HG03354 (cell line): ENCODE results near the gene CALM3.
A peak's percentile ranks its signal among the peaks of the same experiment; 100 is the strongest.

ENCODE experiments used
- ATAC-seq: cut with Tn5 transposase; IDR thresholded peaks from one replicate; pipeline ENCODE4 v1.9.1; 2021; ENCODE audit warnings: mild to moderate bottlenecking; ENCODE audit not compliant: unreplicated experiment, poor library complexity, severe bottlenecking

CALM3 gene

DNA sequence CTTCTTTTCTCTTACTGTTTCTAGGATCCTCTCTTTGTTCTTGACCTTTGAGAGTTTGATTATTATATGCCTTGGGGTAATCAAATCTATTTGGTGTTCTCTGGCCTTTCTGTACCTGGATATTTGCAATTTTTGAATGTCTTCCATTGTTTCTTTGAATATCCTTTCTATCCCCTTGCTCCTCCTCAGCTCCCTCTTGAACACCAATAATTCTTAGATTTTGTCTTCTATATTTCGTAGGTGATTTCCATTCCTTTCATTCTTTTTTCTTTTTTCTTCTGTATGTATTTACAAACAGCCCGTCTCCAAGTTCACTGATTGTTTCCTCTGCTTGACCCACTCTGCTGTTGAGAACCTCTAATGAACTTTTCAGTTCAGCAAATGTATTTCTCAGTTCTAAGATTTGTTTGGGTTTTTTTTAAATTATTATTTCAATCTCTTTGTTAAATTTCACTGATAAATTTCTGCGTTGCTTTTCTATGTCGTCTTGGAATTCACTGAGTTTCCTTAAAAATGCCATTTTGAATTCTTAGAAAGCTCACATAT lies 2.7 kb upstream of the CALM3 start:
- ATAC-seq: no peak

DNA sequence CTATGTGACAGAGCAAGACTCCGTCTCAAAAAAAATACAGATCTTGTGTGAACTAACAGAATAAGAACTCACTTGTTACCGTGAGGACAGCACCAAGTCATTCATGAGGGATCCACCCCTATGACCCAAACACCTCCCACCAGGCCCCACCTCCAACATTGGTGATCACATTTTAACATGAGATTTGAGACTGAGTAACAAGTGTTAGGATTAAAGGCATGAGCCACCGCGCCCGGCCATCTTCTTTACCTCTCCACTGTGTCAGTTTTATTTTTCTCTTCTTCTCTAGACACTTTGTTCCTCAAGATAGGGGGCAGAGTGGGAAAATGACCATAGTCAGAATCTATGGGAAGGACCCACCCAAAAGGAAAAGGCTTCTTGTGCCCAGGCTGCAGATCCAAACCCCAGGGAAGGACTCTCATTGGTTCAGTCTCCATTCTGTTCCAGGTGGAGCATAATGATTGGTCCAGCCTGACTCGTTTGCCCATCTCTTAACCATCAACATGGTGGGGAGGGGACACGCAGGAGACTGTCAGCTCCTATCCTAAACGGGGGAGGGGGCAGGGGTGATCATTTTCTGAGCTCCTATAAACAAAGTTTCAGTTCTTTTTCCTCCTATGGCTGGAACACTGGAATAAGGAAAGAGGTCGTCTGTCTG lies 1.3 kb upstream of the CALM3 start:
- no peak for ATAC-seq

DNA sequence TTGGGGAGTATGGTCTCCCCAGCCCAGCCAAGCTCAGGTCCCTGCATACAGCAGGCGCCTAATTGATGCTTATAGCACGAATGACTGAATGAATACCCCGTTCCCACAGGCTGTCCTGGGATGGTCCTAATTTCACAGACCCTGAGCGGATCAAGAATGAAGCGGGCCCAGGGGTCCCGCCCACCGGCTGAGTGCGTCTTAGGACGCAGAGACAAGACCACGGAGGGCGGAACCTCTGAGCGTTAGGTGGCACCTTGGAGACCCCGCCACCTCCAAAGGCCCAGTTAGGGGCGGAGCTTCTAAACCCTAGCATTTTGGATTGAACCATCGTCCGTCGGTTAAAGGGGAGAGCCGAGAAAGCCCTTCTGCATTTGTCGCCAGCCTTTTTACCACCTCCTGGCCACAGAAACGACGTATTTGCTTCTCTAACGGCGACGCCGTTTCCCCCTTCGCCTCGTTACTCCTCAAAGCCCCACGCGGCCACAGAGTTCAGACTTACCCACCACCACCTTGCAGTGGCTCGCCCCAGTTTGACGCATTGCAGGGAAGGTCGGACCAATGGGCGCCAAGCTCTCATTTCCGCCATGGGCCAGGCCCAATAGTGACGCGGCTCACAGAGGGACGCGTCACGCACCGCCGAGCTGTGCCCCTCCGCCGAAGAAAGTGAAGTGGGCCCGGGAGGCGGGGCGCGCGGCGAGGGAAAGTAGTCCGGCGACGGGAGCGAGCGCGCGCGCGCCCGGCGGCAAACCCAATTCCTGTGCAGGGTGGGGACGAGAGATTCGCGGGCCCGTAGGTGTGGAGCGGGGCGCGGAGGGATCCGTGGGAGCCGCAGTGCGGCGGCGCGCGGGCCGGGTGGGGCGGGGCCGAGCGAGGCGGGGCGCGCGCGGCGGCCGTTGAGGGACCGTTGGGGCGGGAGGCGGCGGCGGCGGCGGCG lies 479 bp upstream of the CALM3 start:
- peak; percentile 79 for ATAC-seq

DNA sequence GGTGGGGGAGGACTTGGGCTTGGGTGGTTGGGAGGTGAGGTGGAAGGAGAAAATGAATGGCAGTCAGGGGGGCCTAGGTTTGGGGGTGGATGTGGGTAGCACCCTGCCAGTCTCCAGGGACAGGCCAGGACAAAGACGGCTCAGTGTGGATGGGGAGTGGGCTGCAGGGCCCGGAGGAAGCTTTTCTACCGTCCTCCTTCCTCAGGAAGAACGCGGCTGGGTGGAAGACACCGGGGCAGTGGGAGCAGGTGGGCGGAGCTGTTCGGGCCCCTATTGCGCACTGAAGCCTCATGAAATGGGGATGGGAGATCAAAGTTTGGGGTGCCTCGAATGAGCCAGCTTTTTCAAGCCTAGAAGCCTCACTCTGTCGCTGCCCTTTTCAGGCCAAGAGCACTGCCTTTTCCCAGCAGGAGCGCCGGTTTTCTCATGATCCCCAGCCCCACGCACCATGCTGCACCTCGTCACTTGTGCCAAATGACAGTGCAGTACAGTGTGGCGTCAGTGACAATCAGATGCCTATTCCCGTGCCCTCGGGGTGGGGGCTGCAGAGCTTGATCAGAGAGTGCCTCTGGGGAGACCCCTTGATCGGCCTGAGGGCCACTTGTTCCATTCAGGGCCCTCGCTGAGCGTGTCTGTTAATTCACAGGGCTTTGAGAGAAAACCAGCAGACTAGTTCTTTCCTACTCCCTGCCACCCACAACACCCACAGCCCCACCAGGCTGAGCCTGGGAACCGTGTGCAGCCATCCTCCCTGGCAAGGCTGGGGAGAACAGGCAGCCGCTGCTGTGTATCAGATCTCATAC lies 1.5 kb downstream of the CALM3 start:
- ATAC-seq: no peak

DNA sequence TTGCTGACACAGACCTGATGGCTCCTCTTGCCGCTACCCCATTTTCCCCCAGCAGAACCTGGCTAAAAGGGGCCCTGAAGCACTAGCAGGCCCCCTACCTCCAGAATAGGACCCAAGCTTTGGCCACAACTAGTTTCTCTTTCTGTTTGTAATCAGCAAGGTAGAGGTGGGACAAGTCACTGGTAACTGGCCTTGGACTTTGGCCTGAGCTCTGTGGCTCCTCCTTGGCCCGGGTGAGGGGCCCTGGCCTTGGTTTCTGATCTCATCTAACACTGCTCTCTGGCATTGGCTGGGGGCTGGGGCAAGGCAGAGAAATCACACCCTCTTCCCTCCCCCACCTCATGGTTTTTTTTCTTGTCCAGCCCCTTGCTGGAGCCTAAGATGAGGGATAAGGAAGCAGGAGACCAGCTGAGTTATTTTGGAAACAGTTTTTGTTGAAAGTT lies 2.1 kb downstream of the CALM3 start:
- ATAC-seq: no peak

DNA sequence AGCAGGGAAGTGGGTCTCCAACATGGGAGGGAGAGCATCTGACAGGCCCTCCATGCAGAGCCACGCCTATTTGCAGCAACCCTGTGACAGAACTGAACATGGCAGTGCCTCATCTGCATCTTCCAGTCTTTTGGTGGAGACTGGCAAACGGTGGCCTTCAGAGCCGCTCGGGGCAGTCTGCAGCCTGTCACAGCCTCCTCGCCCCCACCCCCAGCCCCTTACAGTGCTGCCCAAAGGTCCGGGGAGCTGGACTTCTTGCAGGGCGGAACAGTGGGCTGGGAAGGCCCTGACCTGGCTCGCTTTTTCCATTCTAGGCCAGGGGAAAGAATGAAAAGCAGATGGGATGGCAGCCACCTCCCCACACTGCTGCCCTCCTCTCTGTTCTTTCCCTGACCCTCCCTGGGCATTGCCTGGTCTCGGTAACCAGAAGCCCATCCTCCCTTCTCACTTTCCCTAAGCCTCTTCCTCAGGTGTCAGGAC lies 2.7 kb downstream of the CALM3 start:
- no peak for ATAC-seq

DNA sequence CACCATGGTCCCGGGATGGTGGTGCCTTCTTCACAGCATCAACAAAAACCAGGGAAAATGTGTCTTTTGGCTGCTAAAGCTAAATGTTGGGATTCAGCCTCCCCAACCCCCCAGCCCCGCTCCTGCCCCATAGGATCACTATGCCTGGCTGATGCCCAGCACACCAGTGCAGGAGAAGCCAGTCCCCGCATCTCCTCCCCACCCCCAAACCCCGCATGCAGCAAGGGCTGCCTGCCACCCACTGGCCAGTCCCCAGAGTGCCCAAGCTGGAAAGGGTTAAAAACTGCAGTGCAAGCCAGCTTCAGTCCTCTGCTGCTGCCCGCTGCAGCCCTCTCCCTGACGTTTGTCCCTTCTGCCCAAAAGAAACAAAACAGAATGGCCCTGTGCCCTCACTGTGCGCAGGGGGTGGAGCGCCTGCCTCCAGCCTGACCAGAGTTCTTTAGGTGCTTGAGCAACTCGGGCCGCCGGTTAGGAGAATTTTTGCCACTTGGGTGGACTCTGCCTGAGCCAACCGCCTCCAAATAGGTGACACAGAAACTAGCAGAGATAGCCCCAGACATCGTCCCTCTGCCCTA lies 3.7 kb downstream of the CALM3 start:
- no peak for ATAC-seq

DNA sequence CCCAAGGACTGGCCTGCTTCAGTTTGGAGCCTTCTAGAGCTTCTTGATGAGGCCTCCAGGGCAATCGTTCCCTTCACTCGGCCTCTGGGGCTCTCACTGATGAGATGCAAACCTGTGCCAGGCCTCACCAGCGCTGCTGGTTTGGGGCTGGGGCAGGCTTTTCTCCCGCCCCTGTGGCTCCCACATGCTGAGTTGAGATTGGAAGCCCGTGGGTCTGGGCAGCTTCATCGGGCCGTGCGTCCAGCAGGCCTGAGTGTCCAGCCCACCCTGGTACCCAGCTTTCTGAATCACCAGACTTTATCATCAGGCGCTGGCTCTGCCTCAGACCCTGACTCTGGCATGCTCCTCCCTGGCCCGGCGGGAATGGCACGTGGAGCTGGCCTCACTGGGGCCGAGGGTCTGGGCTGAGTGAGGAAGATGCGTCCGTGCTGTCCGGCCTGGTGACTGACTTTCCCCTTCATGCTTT lies 4.3 kb downstream of the CALM3 start:
- ATAC-seq: no peak

DNA sequence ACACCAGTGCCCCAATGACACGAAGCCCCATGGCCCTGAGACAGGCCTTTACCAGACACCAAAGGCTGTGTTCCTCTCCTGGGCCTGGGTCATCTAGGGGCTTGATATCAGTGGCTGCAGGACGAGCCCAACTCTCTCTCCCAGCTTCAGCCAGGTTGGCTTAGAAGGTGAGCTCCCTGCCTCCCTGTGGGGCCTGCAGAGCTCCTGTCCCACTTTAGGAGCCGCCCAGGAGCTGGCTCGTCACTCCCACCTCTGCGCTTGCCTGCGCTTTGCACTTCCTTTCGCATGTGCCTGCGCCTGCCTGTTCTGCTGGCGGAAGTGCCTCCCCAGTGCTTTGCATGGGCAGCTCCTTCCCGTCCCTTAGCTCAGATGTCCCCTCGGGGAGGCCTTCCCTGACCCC lies 4.9 kb downstream of the CALM3 start:
- ATAC-seq: no peak

DNA sequence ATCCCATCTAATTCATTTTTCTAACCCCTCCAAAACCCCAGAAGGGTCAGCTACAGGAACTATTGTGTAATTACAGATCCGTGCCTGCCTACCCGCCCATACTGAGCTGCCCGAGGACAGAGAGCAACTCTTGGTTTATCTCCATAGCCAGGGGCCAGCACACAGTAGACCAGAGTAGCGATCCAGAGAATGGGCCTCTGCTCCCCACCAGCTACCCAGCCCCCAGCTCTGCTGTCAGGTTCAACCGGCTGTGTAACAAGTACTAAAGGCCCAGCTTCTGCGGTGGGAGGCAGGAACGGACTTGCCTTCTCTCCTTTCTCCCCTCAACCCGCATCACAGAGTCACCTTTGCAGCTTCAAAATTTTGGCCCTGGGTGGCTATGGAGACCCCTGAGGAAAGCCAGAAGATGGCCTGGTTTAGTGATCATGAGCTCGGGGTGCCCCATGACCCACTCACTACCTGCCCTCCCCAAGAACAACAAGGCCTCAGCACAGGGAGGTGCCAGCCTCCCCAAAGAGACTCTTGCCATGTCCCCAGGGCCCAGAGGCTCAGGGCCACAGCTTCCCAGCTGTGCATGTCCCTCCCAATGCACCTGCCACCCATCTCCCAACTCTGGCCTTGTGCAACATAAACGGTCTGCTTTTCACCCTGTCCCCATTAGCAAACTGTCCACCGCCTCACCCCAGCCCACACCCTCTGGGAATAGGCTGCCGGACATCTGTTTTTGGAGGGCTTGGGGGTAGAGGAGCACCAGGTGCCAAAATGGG lies 5.7 kb downstream of the CALM3 start:
- no peak for ATAC-seq

DNA sequence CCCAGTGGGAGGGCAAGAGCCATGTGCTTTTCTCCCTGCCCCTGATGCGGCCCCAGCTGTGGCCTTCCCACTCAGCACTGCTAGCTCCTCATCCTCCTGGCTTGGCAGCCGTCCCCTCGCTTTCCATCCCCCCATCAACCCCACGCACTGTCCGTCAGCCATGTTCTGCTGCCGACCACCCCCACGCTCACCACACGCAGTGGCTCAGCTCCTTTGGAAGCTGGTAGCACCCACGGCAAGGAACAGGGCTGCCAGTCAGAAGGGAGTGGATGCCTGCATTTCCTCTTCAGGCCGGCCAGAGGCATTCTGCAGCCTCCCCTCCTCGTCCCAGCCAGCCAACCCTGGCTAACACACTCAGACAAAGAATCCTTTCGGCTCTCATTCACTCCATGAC lies 6.3 kb downstream of the CALM3 start:
- ATAC-seq: no peak

DNA sequence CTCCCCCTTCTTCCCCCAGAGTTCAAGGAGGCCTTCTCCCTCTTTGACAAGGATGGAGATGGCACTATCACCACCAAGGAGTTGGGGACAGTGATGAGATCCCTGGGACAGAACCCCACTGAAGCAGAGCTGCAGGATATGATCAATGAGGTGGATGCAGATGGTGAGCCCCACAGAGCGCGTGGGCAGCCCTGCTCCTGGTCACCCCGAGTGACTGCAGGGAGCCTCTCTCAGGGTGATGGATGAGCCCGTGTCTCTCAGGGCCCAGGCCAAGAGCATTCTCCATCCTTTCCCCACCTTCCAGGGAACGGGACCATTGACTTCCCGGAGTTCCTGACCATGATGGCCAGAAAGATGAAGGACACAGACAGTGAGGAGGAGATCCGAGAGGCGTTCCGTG lies 7.0 kb downstream of the CALM3 start:
- ATAC-seq: no peak

DNA sequence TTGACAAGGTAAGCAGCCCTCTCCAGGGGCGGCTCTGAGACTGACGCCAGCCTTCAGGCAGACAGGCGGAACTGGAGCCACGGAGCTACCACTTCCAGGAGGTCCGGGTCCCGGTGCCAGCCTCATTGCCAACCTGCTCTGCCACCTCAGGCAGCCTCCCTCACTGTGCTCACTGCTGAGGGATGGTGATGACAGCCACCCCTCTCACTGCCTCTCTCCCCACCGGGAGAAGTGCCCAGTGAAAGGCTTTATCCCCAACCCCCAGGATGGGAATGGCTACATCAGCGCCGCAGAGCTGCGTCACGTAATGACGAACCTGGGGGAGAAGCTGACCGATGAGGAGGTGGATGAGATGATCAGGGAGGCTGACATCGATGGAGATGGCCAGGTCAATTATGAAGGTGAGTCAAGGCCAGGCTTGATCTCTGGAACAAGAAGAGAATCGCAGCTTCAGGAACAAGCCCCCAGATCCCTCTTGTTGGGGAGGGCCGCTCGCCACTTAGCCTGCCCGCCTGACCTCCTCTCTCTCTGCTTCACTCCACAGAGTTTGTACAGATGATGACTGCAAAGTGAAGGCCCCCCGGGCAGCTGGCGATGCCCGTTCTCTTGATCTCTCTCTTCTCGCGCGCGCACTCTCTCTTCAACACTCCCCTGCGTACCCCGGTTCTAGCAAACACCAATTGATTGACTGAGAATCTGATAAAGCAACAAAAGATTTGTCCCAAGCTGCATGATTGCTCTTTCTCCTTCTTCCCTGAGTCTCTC lies 7.6 kb downstream of the CALM3 start:
- ATAC-seq: no peak

DNA sequence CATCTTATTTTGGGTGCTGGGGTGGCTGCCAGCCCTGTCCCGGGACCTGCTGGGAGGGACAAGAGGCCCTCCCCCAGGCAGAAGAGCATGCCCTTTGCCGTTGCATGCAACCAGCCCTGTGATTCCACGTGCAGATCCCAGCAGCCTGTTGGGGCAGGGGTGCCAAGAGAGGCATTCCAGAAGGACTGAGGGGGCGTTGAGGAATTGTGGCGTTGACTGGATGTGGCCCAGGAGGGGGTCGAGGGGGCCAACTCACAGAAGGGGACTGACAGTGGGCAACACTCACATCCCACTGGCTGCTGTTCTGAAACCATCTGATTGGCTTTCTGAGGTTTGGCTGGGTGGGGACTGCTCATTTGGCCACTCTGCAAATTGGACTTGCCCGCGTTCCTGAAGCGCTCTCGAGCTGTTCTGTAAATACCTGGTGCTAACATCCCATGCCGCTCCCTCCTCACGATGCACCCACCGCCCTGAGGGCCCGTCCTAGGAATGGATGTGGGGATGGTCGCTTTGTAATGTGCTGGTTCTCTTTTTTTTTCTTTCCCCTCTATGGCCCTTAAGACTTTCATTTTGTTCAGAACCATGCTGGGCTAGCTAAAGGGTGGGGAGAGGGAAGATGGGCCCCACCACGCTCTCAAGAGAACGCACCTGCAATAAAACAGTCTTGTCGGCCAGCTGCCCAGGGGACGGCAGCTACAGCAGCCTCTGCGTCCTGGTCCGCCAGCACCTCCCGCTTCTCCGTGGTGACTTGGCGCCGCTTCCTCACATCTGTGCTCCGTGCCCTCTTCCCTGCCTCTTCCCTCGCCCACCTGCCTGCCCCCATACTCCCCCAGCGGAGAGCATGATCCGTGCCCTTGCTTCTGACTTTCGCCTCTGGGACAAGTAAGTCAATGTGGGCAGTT lies 8.6 kb downstream of the CALM3 start:
- no peak for ATAC-seq

DNA sequence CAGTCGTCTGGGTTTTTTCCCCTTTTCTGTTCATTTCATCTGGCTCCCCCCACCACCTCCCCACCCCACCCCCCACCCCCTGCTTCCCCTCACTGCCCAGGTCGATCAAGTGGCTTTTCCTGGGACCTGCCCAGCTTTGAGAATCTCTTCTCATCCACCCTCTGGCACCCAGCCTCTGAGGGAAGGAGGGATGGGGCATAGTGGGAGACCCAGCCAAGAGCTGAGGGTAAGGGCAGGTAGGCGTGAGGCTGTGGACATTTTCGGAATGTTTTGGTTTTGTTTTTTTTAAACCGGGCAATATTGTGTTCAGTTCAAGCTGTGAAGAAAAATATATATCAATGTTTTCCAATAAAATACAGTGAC lies 9.3 kb downstream of the CALM3 start:
- no peak for ATAC-seq

DNA sequence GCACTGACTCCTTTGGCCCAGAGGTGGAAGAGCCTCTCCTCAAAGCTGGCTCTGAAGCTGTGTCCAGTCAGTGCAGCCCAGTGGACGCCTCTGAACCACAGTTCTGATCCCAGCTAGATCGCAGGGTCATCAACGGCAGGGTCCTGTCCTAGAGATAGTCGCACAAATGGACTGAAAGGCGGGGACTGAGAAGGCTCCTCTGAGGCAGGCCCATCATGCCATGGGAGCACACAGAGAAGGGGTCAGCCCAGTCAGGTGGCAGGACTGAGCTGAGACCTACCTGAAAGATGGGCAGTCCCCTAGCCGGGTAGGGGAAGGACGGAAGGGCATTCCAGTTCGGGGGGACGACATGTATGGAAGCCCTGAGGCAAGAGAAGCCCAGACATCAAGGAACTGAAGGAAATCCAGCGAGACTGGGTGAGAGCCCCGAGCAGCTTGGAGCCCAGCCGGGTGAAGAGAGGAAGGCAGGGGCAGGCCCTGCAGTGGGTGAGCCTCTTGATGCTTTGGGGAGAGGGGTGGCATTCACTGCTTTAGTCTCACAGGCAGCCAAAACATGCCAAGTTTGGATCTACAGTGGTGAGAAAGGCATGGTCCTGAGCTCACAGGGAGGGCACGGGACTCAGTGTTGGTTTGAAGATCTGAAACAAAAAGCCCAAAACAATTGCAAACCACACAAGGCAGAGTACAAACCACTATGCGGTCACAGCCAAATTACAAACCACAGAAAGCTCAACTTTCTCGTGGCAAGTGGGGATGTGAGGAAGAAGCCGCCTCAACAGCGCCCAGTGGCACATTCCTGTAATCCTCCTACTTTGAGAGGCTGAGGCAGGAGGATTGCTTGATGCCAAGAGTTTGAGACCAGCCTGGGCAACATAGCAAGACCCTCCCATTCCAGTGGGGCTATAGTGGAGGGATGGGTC lies 10.0 kb downstream of the CALM3 start:
- no peak for ATAC-seq
